GM19372 (cell line): ENCODE data around the gene MESP1.

Experiments
- ATAC-seq: cut with Tn5 transposase; IDR thresholded peaks from one replicate; pipeline ENCODE4 v1.9.1; 2021; ENCODE audit warnings: mild to moderate bottlenecking, low read depth, moderate library complexity; ENCODE audit not compliant: unreplicated experiment

MESP1 gene

DNA sequence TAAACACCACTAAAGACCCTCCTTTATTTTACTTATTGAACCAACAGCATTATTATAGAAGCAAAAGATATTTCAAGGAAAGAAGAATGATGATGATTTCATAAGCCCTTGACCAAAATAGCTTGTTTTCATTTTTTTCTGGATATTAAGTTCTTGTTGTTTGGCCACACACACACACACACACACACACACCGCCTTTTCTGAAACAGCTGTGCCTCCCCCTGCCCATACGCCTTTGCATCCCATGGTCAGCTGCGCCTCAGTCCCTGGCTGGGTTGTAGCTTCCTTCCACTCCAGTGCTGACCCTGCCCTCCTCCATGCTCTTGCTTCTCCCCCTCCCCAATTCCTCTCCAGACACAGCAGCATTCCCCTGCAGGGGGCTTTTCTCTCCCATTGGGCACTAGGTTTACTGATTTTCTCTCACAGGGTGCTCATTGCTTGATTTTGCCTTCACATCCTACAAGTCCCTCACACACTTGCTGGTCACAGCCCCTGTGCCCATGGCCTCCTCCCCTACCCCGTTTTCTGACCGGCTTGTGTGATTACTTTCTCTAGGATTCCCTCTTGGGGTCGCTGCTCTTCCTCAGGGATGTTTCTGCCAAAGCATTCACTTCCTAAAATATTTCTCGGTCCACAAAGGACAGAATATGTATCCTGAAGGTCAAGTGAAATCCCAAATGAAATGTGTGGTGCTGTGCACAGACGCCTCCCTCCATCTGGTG lies 18.4 kb downstream of the MESP1 start:
- no peak for ATAC-seq

DNA sequence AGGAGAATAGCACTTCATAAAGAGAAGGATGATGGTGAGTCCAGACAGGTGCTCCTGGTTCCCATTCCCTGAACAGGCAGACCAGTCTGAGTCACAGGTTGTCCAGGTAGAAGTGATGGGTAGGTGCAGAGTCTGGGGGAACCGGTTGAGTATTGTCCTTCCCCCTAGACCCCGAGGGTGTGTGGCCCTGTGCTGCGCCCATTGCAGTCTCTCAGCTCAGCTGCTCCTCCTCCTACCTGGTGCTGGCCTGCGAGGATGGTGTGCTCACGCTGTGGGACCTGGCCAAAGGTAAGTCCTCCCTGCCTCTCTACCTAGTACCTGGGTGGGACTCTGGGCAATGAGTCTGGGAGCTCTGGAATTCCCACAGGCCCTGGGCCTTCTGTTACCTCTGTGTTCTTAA lies 19.8 kb downstream of the MESP1 start:
- no peak for ATAC-seq

DNA sequence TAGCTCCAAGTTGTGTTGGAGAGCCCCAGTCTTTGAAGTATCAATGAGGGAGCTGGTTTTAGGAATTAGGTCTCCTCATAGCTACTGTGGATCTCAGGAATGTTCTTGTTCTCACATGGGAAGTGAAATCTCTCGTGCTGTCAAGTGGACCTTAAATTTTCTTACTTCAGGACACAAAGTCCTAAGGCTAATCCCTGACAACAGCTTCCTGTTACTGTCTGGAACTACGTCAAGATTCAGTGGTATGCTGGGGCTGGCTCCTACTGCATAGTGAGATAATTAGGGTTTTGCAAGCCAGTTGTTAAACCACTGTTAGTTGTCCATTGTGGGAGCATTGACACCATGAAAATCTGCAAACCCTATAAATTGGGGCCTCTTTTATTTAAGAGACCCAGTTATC lies 22.8 kb downstream of the MESP1 start:
- no peak for ATAC-seq

DNA sequence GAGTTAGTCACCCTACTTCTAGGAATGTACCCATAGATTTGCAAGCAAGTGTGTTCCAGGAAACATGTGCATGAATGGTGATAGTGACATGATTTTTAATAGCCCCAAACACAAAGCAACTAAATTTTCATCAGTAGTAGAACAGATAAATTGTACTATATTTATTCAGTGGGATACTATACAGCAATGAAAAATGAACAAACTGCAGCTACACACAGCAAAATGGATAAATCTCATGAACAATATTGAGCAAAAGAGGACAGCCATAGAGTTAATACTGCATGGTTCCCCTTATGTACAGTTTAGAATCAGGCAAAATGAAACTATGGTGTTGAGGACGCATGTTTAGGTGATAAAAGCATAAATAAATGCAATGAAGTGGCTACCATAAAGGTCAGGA lies 26.0 kb downstream of the MESP1 start:
- no peak for ATAC-seq

DNA sequence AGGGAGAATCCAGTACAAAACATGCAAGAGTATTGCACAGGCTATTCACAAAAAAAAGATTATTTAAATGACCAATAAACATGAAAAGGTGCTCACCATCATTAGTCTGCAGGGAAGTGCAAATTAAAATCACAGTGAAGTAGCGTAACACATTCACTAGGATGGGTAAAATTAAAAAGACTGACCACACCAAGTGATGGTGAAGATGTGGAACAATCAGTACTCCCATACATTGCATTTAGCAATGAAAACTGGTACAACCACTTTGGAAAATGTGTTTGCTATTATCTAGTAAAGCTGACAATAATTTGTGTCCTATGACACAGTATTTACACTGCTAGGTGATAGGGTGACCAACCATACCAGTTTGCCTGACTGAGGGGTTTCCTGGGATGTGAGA lies 26.4 kb downstream of the MESP1 start:
- no peak for ATAC-seq

DNA sequence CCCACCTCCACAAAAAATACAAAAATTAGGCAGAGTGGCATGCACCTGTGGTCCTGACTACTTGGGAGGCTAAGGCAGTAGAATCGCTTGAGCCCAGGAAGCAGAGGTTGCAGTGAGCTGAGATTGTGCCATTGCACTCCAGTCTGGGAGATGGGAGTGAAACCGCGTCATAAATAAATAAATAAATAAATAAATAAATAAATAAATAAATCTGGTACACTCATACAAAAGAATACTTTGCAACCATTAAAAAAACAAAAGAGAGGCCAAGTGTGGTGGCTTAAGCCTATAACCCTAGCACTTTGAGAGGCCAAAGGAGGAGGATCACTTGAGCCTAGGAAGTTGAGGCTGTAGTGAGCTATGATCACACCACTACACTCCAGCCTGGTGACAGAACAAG lies 28.0 kb downstream of the MESP1 start:
- no peak for ATAC-seq

DNA sequence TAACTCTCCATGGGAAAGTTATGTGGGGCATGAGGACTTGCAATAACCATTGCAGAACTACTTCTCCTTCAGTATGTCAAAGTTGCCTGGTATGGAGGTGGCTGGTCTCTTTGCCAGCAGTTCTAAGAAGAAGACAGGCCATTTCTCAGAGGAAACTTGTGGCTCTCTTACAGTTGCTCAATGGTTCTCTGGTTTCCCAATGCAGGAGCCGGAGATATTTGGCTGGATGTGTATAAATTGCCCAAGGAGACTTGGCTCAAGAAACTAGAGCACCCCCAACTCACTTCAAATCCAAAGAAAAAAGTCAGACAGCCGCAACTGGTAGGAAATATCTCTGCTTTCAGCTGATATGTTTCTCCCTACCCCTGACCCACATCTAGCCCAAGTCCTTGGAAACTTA lies 36.3 kb downstream of the MESP1 start:
- no peak for ATAC-seq

DNA sequence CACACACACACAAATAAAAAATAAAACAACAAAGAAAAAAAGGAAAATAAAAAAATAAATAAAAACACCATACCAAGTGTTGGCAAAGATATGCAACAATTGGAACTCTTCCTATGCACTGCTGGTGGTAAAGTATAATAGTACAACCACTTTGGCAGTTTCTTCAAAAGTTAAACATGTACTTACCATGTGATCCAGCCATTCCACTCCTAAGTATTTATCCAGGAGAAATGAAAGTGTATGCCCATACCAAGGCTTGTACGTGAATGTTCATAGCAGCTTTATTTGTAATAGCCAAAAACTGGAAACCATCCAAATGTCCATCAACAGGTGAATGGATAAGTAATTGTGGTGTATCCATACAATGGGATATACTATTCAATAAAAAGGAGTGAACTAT lies 43.5 kb downstream of the MESP1 start:
- ATAC-seq, result no peak

DNA sequence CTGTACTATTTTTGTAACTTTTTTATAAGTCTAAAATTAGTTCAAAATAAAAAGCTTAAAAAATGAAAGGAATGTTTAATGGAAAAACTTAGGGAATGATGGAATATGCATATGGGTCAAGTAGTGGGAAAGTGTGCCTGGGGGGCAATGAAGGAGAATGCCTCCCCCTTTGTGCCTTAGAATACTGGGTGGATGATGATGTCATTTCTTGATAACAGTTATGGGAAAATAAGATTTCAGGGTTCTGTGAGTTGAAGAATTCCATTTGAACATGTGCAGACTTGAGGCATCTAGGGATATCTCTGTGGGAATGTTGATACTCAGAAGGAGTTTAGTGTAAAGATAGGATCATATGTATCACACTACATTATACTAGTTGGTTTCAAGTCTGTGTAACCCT lies 46.6 kb downstream of the MESP1 start:
- ATAC-seq, result no peak
